H1 (cell line): ENCODE measurements around the gene CLDN16. TPM values are rescaled to one million over a fixed set of nuclear protein-coding genes. Genes with fewer than 3 reads are reported as not detected.

Experiments used
- CTCF ChIA-PET: fragments of 300-600 bp; sonication (Branson Sonifier 250); formaldehyde crosslinking; loops from one replicate; lab custom pipeline; 2021; ENCODE audit not compliant: partially characterized antibody; lab: Charles Lee
- POLR2A ChIA-PET: fragments of 300-600 bp; sonication (Branson Sonifier 250); formaldehyde crosslinking; loops from one replicate; lab custom pipeline; 2021; ENCODE audit warnings: inconsistent platforms; ENCODE audit not compliant: partially characterized antibody; lab: Charles Lee
- DNase-seq, 2 experiments: peaks; one replicate each; pipeline versions ENCODE4 v3.0.0 to v3.0.0-alpha.2; 2010 to 2022; ENCODE audit warnings: low spot score in 2 of 2, low read depth in 1 of 2, mixed read lengths in 1 of 2
- FAIRE-seq: peaks from 2 replicates; lab custom pipeline; 2011; peaks lifted over from hg19 to GRCh38; lab: Jason Lieb, UNC
- H2AFZ ChIP-seq: 2 replicates; pipeline ENCODE4 v1.8.1; 2012; ENCODE audit warnings: low read length, inconsistent platforms
- H2AK5ac ChIP-seq: 2 replicates; pipeline ENCODE4 v1.6.1; 2013; ENCODE audit warnings: low read depth, low read length
- H2BK120ac ChIP-seq: replicated peaks from 2 replicates; pipeline ENCODE3; 2013; ENCODE audit warnings: low read depth, low read length, inconsistent platforms
- H2BK12ac ChIP-seq: 2 replicates; pipeline ENCODE4 v1.6.1; 2013; ENCODE audit warnings: low read depth, low read length
- H2BK15ac ChIP-seq: 2 replicates; pipeline ENCODE4 v1.6.1; 2013; ENCODE audit warnings: low read length
- H2BK20ac ChIP-seq: 2 replicates; pipeline ENCODE4 v1.6.1; 2013; ENCODE audit warnings: low read length
- H2BK5ac ChIP-seq: 2 replicates; pipeline ENCODE4 v1.6.1; 2013; ENCODE audit warnings: low read depth, low read length
- H3K14ac ChIP-seq: 2 replicates; pipeline ENCODE4 v1.6.1; 2013; ENCODE audit warnings: inconsistent platforms; ENCODE audit not compliant: insufficient read length
- H3K18ac ChIP-seq: 2 replicates; pipeline ENCODE4 v1.6.1; 2013; ENCODE audit warnings: low read length; ENCODE audit errors: extremely low read depth
- H3K23ac ChIP-seq: 2 replicates; pipeline ENCODE4 v1.6.1; 2013; ENCODE audit warnings: inconsistent platforms; ENCODE audit not compliant: insufficient read length
- H3K23me2 ChIP-seq: 2 replicates; pipeline ENCODE4 v1.6.1; 2013; ENCODE audit warnings: low read depth, low read length
- H3K27ac ChIP-seq: 2 replicates; pipeline ENCODE4 v1.6.1; 2011; ENCODE audit warnings: low read depth, low read length, inconsistent platforms
- H3K27me3 ChIP-seq, 4 experiments: replicated peaks in 1 of 4; 1 replicate in 1 of 4; 2 replicates in 3 of 4; pipeline versions ENCODE4 v1.6.1 to v1.8.1; 2011 to 2013; ENCODE audit warnings: low read length in 3 of 4, mild to moderate bottlenecking in 3 of 4, inconsistent platforms in 2 of 4, mixed read lengths in 2 of 4, moderate library complexity in 1 of 4; ENCODE audit not compliant: control insufficient read depth in 3 of 4, insufficient read depth in 3 of 4; ENCODE audit errors: extremely low read depth in 1 of 4
- H3K36me3 ChIP-seq, 4 experiments: 2 replicates each; pipeline versions ENCODE4 v1.6.1 to v1.8.1; 2011 to 2013; ENCODE audit warnings: mild to moderate bottlenecking in 4 of 4, low read length in 3 of 4, moderate library complexity in 2 of 4, control low read depth in 1 of 4, inconsistent platforms in 1 of 4; ENCODE audit not compliant: insufficient read depth in 4 of 4, control insufficient read depth in 2 of 4
- H3K4ac ChIP-seq: replicated peaks from 2 replicates; pipeline ENCODE3; 2013; ENCODE audit warnings: low read length, low read depth, mixed read lengths, inconsistent platforms; ENCODE audit not compliant: insufficient read length
- H3K4me1 ChIP-seq, 4 experiments: replicated peaks in 1 of 4; 1 replicate in 1 of 4; 2 replicates in 3 of 4; pipeline versions ENCODE4 v1.6.1 to v1.8.1; 2011 to 2013; ENCODE audit warnings: low read length in 3 of 4, inconsistent platforms in 2 of 4, mixed read lengths in 1 of 4; ENCODE audit not compliant: insufficient read depth in 4 of 4, control insufficient read depth in 3 of 4
- H3K4me2 ChIP-seq, 2 experiments: 2 replicates each; pipeline versions ENCODE4 v1.6.1 to v1.8.1; 2011 to 2013; ENCODE audit warnings: low read depth in 2 of 2, low read length in 2 of 2, control low read depth in 1 of 2, inconsistent platforms in 1 of 2, mild to moderate bottlenecking in 1 of 2; ENCODE audit not compliant: insufficient read depth in 1 of 2
- H3K4me3 ChIP-seq, 4 experiments: fragments of 200-600, 300-600 bp in 1 of 4; sonication (generic), shearing (Covaris generic), sonication (Bioruptor Twin) in 1 of 4; 2 replicates each; pipeline versions ENCODE4 v1.5.1 to v1.8.1; 2011 to 2016; ENCODE audit warnings: low read length in 4 of 4, low read depth in 3 of 4, control low read depth in 2 of 4, inconsistent platforms in 2 of 4, mild to moderate bottlenecking in 2 of 4, mixed read lengths in 1 of 4, moderate library complexity in 1 of 4; ENCODE audit not compliant: insufficient read depth in 2 of 4; ENCODE audit errors: extremely low read depth in 1 of 4
- H3K56ac ChIP-seq: replicated peaks from 2 replicates; pipeline ENCODE3; 2013; ENCODE audit warnings: low read depth, mild to moderate bottlenecking, mixed read lengths, low read length, inconsistent platforms; ENCODE audit not compliant: insufficient read length
- H3K79me1 ChIP-seq: 2 replicates; pipeline ENCODE4 v1.6.1; 2013; ENCODE audit warnings: low read depth, low read length, control low read depth
- H3K79me2 ChIP-seq, 2 experiments: 2 replicates each; pipeline versions ENCODE4 v1.6.1 to v1.8.1; 2012 to 2013; ENCODE audit warnings: low read length in 2 of 2, mild to moderate bottlenecking in 2 of 2, inconsistent platforms in 1 of 2; ENCODE audit not compliant: insufficient read depth in 2 of 2, control insufficient read depth in 1 of 2
- H3K9ac ChIP-seq, 4 experiments: replicated peaks in 1 of 4; 1 replicate in 1 of 4; 2 replicates in 3 of 4; pipeline versions ENCODE4 v1.6.1 to v1.8.1; 2011 to 2013; ENCODE audit warnings: low read depth in 3 of 4, low read length in 3 of 4, control low read depth in 2 of 4, mild to moderate bottlenecking in 2 of 4, moderate library complexity in 2 of 4, inconsistent platforms in 1 of 4; ENCODE audit errors: extremely low read depth in 1 of 4
- H3K9me3 ChIP-seq, 2 experiments: 2 replicates each; pipeline versions ENCODE4 v1.6.1 to v1.8.1; 2012 to 2013; ENCODE audit warnings: mild to moderate bottlenecking in 2 of 2, moderate library complexity in 2 of 2, control low read depth in 1 of 2, inconsistent platforms in 1 of 2, low read depth in 1 of 2, low read length in 1 of 2, mixed read lengths in 1 of 2; ENCODE audit not compliant: insufficient read depth in 2 of 2
- H4K20me1 ChIP-seq, 2 experiments: replicated peaks in 1 of 2; 2 replicates each; pipeline versions ENCODE3 to v1.8.1; 2011 to 2013; ENCODE audit warnings: inconsistent platforms in 2 of 2, low read length in 2 of 2, mild to moderate bottlenecking in 1 of 2; ENCODE audit not compliant: insufficient read depth in 2 of 2, control insufficient read depth in 1 of 2
- H4K5ac ChIP-seq: 2 replicates; pipeline ENCODE4 v1.6.1; 2013; ENCODE audit warnings: low read length, low read depth, mixed read lengths, inconsistent platforms; ENCODE audit not compliant: insufficient read length
- H4K8ac ChIP-seq: 2 replicates; pipeline ENCODE4 v1.8.0; 2013; ENCODE audit warnings: mild to moderate bottlenecking, moderate library complexity, low read length, inconsistent platforms; ENCODE audit not compliant: insufficient read depth; ENCODE audit errors: extremely low read depth
- H4K91ac ChIP-seq: replicated peaks from 2 replicates; pipeline ENCODE3; 2013; ENCODE audit warnings: low read length, mixed read lengths, inconsistent platforms; ENCODE audit not compliant: insufficient read length
- CREB1 ChIP-seq: IDR thresholded peaks from 2 replicates; pipeline ENCODE4 v1.6.1; 2012; ENCODE audit warnings: inconsistent platforms
- EGR1 ChIP-seq: IDR thresholded peaks from 2 replicates; pipeline ENCODE4 v1.6.1; 2011; ENCODE audit warnings: low read depth, low read length, borderline replicate concordance
- GABPA ChIP-seq: IDR thresholded peaks from 2 replicates; pipeline ENCODE4 v1.6.1; 2011; ENCODE audit warnings: mild to moderate bottlenecking, low read length, moderate library complexity, borderline replicate concordance; ENCODE audit not compliant: insufficient read depth
- HDAC2 ChIP-seq, 2 experiments: fragments of 300-600 bp in 1 of 2; sonication (generic) in 1 of 2; IDR thresholded peaks; 2 replicates each; pipeline ENCODE4 v1.6.1; 2011 to 2012; ENCODE audit warnings: low read depth in 2 of 2, low read length in 2 of 2, mild to moderate bottlenecking in 2 of 2, moderate library complexity in 2 of 2, borderline replicate concordance in 1 of 2, inconsistent platforms in 1 of 2
- JUN ChIP-seq: IDR thresholded peaks from 2 replicates; pipeline ENCODE4 v1.6.1; 2011; ENCODE audit warnings: low read depth, mild to moderate bottlenecking, improper control_type of control experiment, low read length
- KDM1A ChIP-seq: fragments of 200-600, 300-600 bp; sonication (generic); IDR thresholded peaks from 2 replicates; pipeline ENCODE4 v1.7.1; 2016; ENCODE audit warnings: mild to moderate bottlenecking, low read length, borderline replicate concordance
- RBBP5 ChIP-seq: IDR thresholded peaks from 2 replicates; pipeline ENCODE4 v1.7.1; 2012; ENCODE audit warnings: low read depth, mild to moderate bottlenecking, inconsistent platforms, low read length, moderate library complexity, borderline replicate concordance
- RXRA ChIP-seq: IDR thresholded peaks from 2 replicates; pipeline ENCODE4 v1.6.1; 2011; ENCODE audit warnings: low read depth, mild to moderate bottlenecking, low read length, moderate library complexity; ENCODE audit not compliant: insufficient read depth
- TAF1 ChIP-seq: IDR thresholded peaks from 2 replicates; pipeline ENCODE4 v1.6.1; 2011; ENCODE audit warnings: mild to moderate bottlenecking, low read depth, low read length
- TAF7 ChIP-seq: optimal IDR thresholded peaks from 2 replicates; pipeline ENCODE3; 2011; ENCODE audit warnings: low read depth, mild to moderate bottlenecking, inconsistent platforms, low read length, moderate library complexity, borderline replicate concordance
- TBP ChIP-seq: IDR thresholded peaks from 2 replicates; pipeline ENCODE4 v1.6.1; 2011; ENCODE audit warnings: low read depth, low read length, improper control_type of control experiment
- WGBS, 2 experiments: shearing (Covaris generic) in 1 of 2; methylation state at CpG; one replicate each; pipeline versions ENCODE4 v1.1.6 to v1.1.7; 2013 to 2015; ENCODE audit warnings: low lambda C conversion rate in 2 of 2, mixed read lengths in 2 of 2, inconsistent platforms in 1 of 2, low coverage in 1 of 2, missing lambda C conversion rate in 1 of 2; ENCODE audit not compliant: insufficient replicate concordance in 2 of 2, insufficient coverage in 1 of 2, insufficient read length in 1 of 2; ENCODE audit errors: extremely low coverage in 1 of 2, missing lambda C conversion rate in 1 of 2; 5-methylcytosine and 5-hydroxymethylcytosine counted together
- polyA plus RNA-seq, 7 experiments: library from polyadenylated mRNA; depleted of rRNA in 3 of 7; stranded (reverse) in 5 of 7; unstranded in 2 of 7; fragments of >200 nt in 5 of 7; fragments of 200-250 nt in 2 of 7; gene quantifications; 1 replicate in 5 of 7; 2 replicates in 1 of 7; 4 replicates in 1 of 7; pipeline versions ENCODE4 v1.2.1 to v1.2.3, GENCODE V29; 2011 to 2013; ENCODE audit warnings: missing spikeins in 2 of 7, mixed read lengths in 2 of 7
- total RNA-seq: library from RNA; stranded (reverse); fragmentation: NEBNext Ultra II Directional; extraction: Animal tissue kit (Norgen Biotek cat#: 25700); gene quantifications from 2 replicates; pipeline ENCODE4 v1.2.1, GENCODE V29; 2021
- TF ChIP-seq, protein P1 (sequence below), 3 experiments: IDR thresholded peaks; 1 replicate in 2 of 3; 2 replicates in 1 of 3; pipeline versions ENCODE4 v1.5.1 to v1.6.1; 2011; ENCODE audit warnings: low read length in 3 of 3, mild to moderate bottlenecking in 3 of 3, inconsistent platforms in 2 of 3, low read depth in 1 of 3, moderate library complexity in 1 of 3; ENCODE audit not compliant: insufficient read depth in 1 of 3; ENCODE audit errors: control extremely low read depth in 1 of 3

CLDN16 gene
- total and polyA plus RNA-seq, 2 of the 8 experiments (the other 6 are each of a cell fraction or from before 2014, with no cell fraction given) = not detected

DNA sequence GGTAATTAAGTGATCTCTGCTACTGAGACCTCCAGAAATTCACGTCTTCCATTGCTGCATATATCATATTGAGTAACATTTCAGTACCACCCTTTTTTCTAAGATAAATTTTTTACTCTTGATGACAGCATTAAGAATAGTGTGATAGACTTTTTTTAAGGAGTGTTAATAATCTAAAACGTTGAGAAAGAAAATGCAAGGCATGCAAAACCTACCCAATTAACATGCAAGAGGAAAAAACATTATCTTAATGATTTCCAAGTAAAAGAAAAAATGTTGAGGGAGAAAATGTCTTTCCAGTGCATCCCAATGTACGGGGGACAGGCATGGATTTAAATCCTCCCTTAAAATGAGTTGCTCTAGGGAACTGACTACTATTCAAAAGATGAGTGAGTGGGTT lies 740 bp downstream of the CLDN16 start:
- Histone ChIP-seq H4K5ac (no peak overlapping the region), H3K4me1 (peaks cover 0 to 3% (median 0%) of the 10 kb centered on the region in 4 experiments; a peak in 1 of 7 replicates), H2AK5ac (no peak overlapping the region), H3K4ac (no peak overlapping the region), H3K9ac (no peak overlapping the region), H3K18ac (no peak overlapping the region), H3K14ac (no peak overlapping the region), H3K79me1 (no peaks in the 10 kb centered on the region), H2BK15ac (no peak overlapping the region), H3K9me3 (no peaks in the 10 kb centered on the region), H3K56ac (no peak overlapping the region), H3K36me3 (no peaks in the 10 kb centered on the region), H2BK12ac (no peak overlapping the region), H2BK120ac (no peak overlapping the region), H3K27me3 (no peaks in the 10 kb centered on the region), H3K79me2 (no peaks in the 10 kb centered on the region), H4K20me1 (no peaks in the 10 kb centered on the region), H2AFZ (no peak overlapping the region), H2BK20ac (no peak overlapping the region), H3K23ac (no peak overlapping the region), H3K4me2 (no peak overlapping the region), H3K23me2 (no peaks in the 10 kb centered on the region), H4K8ac (no peak overlapping the region), H3K4me3 (no peak overlapping the region), H4K91ac (no peak overlapping the region), H3K27ac (no peak overlapping the region), H2BK5ac (no peak overlapping the region)
- ChIA-PET POLR2A (no interaction called here), CTCF (interaction anchor here (1.9 kb wide), 1 partner anchor 35 kb away, joined by 5 read pairs; no protein-coding TSS in a partner anchor)
- FAIRE-seq (no peak), DNase-seq (no peak)
- TF ChIP-seq, protein P1, sequence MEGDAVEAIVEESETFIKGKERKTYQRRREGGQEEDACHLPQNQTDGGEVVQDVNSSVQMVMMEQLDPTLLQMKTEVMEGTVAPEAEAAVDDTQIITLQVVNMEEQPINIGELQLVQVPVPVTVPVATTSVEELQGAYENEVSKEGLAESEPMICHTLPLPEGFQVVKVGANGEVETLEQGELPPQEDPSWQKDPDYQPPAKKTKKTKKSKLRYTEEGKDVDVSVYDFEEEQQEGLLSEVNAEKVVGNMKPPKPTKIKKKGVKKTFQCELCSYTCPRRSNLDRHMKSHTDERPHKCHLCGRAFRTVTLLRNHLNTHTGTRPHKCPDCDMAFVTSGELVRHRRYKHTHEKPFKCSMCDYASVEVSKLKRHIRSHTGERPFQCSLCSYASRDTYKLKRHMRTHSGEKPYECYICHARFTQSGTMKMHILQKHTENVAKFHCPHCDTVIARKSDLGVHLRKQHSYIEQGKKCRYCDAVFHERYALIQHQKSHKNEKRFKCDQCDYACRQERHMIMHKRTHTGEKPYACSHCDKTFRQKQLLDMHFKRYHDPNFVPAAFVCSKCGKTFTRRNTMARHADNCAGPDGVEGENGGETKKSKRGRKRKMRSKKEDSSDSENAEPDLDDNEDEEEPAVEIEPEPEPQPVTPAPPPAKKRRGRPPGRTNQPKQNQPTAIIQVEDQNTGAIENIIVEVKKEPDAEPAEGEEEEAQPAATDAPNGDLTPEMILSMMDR (IDR thresholded peaks at IDR 0.05; ENCODE audit: control extremely low read depth in 1 of 3, insufficient read depth in 1 of 3, low read depth in 1 of 3, low read length in 3 of 3) = no peak
- TF ChIP-seq GABPA = no peak
- no peak for TF ChIP-seq EGR1
- no peak for TF ChIP-seq JUN
- TF ChIP-seq KDM1A = no peak
- no peak for TF ChIP-seq TAF7
- TF ChIP-seq RBBP5 = no peak
- TF ChIP-seq TAF1 = no peak
- TF ChIP-seq CREB1 = no peak
- no peak for TF ChIP-seq HDAC2 (IDR thresholded peaks at IDR 0.05; ENCODE audit: borderline replicate concordance in 1 of 2, low read depth in 2 of 2, low read length in 2 of 2)
- no peak for TF ChIP-seq RXRA
- no peak for TF ChIP-seq TBP
- 86% methylated on average over 3 of the region's 3 CpGs; no CpG with 5 or more reads in 1 of the 2 experiments for WGBS, 2 experiments
